ENCODE data around the gene EFNA5.

Gene EFNA5

GRCh38 chr5:107364443-107365319 lies 306.1 kb downstream of the EFNA5 start:
- in situ Hi-C loops (cut with HindIII; ENCODE audit: low sequenced_read_pairs): no loop called here
- no peak overlapping the region for H3K4me3 ChIP-seq (ENCODE audit: low read depth, low read length)
- DNase-seq (ENCODE audit: low read depth, low spot score): no peak
- TF ChIP-seq CTCF (IDR thresholded peaks at IDR 0.05; ENCODE audit: low read depth, low read length): no peak

GRCh38 chr5:107363768-107364167 lies 307.0 kb downstream of the EFNA5 start:
- in situ Hi-C loops (cut with HindIII; ENCODE audit: low sequenced_read_pairs): no loop called here
- H3K4me3 ChIP-seq (ENCODE audit: low read depth, low read length): no peak overlapping the region
- DNase-seq (ENCODE audit: low read depth, low spot score): no peak
- TF ChIP-seq CTCF (IDR thresholded peaks at IDR 0.05; ENCODE audit: low read depth, low read length): no peak

- TF ChIP-seq CTCF (IDR thresholded peaks at IDR 0.05; ENCODE audit: low read depth, low read length): no peak
- DNase-seq (ENCODE audit: low read depth, low spot score): no peak
- H3K4me3 ChIP-seq (ENCODE audit: low read depth, low read length): no peak overlapping the region
- in situ Hi-C loops (cut with HindIII; ENCODE audit: low sequenced_read_pairs): no loop called here
These were observed 308.8 kb downstream of the EFNA5 start for GRCh38 chr5:107361945-107362344.

GRCh38 chr5:107359916-107360234 lies 310.9 kb downstream of the EFNA5 start:
- DNase-seq (ENCODE audit: low read depth, low spot score): no peak
- in situ Hi-C loops (cut with HindIII; ENCODE audit: low sequenced_read_pairs): no loop called here
- TF ChIP-seq CTCF (IDR thresholded peaks at IDR 0.05; ENCODE audit: low read depth, low read length): no peak
- no peak overlapping the region for H3K4me3 ChIP-seq (ENCODE audit: low read depth, low read length)

GRCh38 chr5:107359033-107359915 lies 311.5 kb downstream of the EFNA5 start:
- H3K4me3 ChIP-seq (ENCODE audit: low read depth, low read length): no peak overlapping the region
- DNase-seq (ENCODE audit: low read depth, low spot score): peak; percentile 45
- TF ChIP-seq CTCF (IDR thresholded peaks at IDR 0.05; ENCODE audit: low read depth, low read length): no peak
- in situ Hi-C loops (cut with HindIII; ENCODE audit: low sequenced_read_pairs): no loop called here

GRCh38 chr5:107356891-107357290 lies 313.8 kb downstream of the EFNA5 start:
- H3K4me3 ChIP-seq (ENCODE audit: low read depth, low read length): no peak overlapping the region
- DNase-seq (ENCODE audit: low read depth, low spot score): no peak
- TF ChIP-seq CTCF (IDR thresholded peaks at IDR 0.05; ENCODE audit: low read depth, low read length): no peak
- in situ Hi-C loops (cut with HindIII; ENCODE audit: low sequenced_read_pairs): no loop called here
